ENCODE data around the gene TRPV4. TPM values are rescaled to one million over a fixed set of nuclear protein-coding genes. Genes with fewer than 3 reads are reported as not detected.

The TRPV4 gene
- polyA plus RNA-seq, 1 donor from 2014 or later: not detected

GRCh38 chr12:109832541-109833306, 474 bp downstream of the TRPV4 start:
- Histone ChIP-seq H3K36me3 (ENCODE audit: insufficient read depth, low read length) (no peaks in the 10 kb centered on the region), H3K27me3 (ENCODE audit: insufficient read depth, low read depth, low read length) (peaks cover 12% of the 10 kb centered on the region), H3K4me3 (ENCODE audit: low read length) (no peak overlapping the region)

GRCh38 chr12:109831929-109832328, 1.3 kb downstream of the TRPV4 start:
- H3K27ac ChIP-seq (ENCODE audit: low read length): no peak overlapping the region
- no peak overlapping the region for H2AFZ ChIP-seq (ENCODE audit: low read depth, low read length)
- no peak for TF ChIP-seq TAF1 (IDR thresholded peaks at IDR 0.05; ENCODE audit: low read depth)
- H3K9me2 ChIP-seq (ENCODE audit: insufficient read depth, low read length): no peaks in the 10 kb centered on the region
- no peak overlapping the region for H3K4me2 ChIP-seq (ENCODE audit: low read length)
- peaks cover 12% of the 10 kb centered on the region for H3K27me3 ChIP-seq (ENCODE audit: insufficient read depth, low read depth, low read length)
- H3K9me3 ChIP-seq (ENCODE audit: low read length): no peaks in the 10 kb centered on the region
- no peaks in the 10 kb centered on the region for H3K79me2 ChIP-seq (replicated peaks; ENCODE audit: insufficient read depth, low read length)
- H4K20me1 ChIP-seq (ENCODE audit: insufficient read depth): no peaks in the 10 kb centered on the region
- no peak overlapping the region for H3K4me3 ChIP-seq (ENCODE audit: low read length)
- H3K36me3 ChIP-seq (ENCODE audit: insufficient read depth, low read length): no peaks in the 10 kb centered on the region
- no peak overlapping the region for H3K9ac ChIP-seq (ENCODE audit: low read length)
- no peaks in the 10 kb centered on the region for H3F3A ChIP-seq (ENCODE audit: insufficient read depth, low read length, poor library complexity, severe bottlenecking)

More at GRCh38 chr12:109832541-109833306, 474 bp downstream of the TRPV4 start:
- Histone ChIP-seq H4K20me1 (ENCODE audit: insufficient read depth) (no peaks in the 10 kb centered on the region), H3K27ac (ENCODE audit: low read length) (no peak overlapping the region), H3F3A (ENCODE audit: insufficient read depth, low read length, poor library complexity, severe bottlenecking) (no peaks in the 10 kb centered on the region), H3K9me2 (ENCODE audit: insufficient read depth, low read length) (no peaks in the 10 kb centered on the region), H3K9me3 (ENCODE audit: low read length) (no peaks in the 10 kb centered on the region), H3K9ac (ENCODE audit: low read length) (no peak overlapping the region), H3K4me2 (ENCODE audit: low read length) (no peak overlapping the region), H3K79me2 (replicated peaks; ENCODE audit: insufficient read depth, low read length) (no peaks in the 10 kb centered on the region), H2AFZ (ENCODE audit: low read depth, low read length) (no peak overlapping the region)
- no peak for TF ChIP-seq EP300 (conservative IDR thresholded peaks at IDR 0.05; ENCODE audit: poor library complexity, severe bottlenecking)
- TF ChIP-seq EZH2 (IDR thresholded peaks at IDR 0.05; ENCODE audit: borderline replicate concordance, insufficient read depth, low read length, poor library complexity, severe bottlenecking): no peak
- TF ChIP-seq SMC3 (conservative IDR thresholded peaks at IDR 0.05; ENCODE audit: poor library complexity): no peak
- TF ChIP-seq MXI1 (conservative IDR thresholded peaks at IDR 0.05; ENCODE audit: poor library complexity, severe bottlenecking): no peak
- TF ChIP-seq REST (IDR thresholded peaks at IDR 0.05; ENCODE audit: borderline replicate concordance): no peak
- TF ChIP-seq RAD21 (conservative IDR thresholded peaks at IDR 0.05): no peak
- no peak for TF ChIP-seq POLR2AphosphoS5 (IDR thresholded peaks at IDR 0.05)

GRCh38 chr12:109831365-109831764, 1.8 kb downstream of the TRPV4 start:
- H3K9me3 ChIP-seq (ENCODE audit: low read length): no peaks in the 10 kb centered on the region
- no peak for TF ChIP-seq EP300 (conservative IDR thresholded peaks at IDR 0.05; ENCODE audit: poor library complexity, severe bottlenecking)
- no peak for TF ChIP-seq RAD21 (conservative IDR thresholded peaks at IDR 0.05)
- TF ChIP-seq TAF1 (IDR thresholded peaks at IDR 0.05; ENCODE audit: low read depth): no peak
- TF ChIP-seq POLR2AphosphoS5 (IDR thresholded peaks at IDR 0.05): no peak
- no peak for TF ChIP-seq MXI1 (conservative IDR thresholded peaks at IDR 0.05; ENCODE audit: poor library complexity, severe bottlenecking)
- TF ChIP-seq EZH2 (IDR thresholded peaks at IDR 0.05; ENCODE audit: borderline replicate concordance, insufficient read depth, low read length, poor library complexity, severe bottlenecking): no peak
- TF ChIP-seq SMC3 (conservative IDR thresholded peaks at IDR 0.05; ENCODE audit: poor library complexity): no peak
- no peak overlapping the region for H3K9ac ChIP-seq (ENCODE audit: low read length)
- H3K27ac ChIP-seq (ENCODE audit: low read length): no peak overlapping the region
- no peak overlapping the region for H2AFZ ChIP-seq (ENCODE audit: low read depth, low read length)
- H3K4me2 ChIP-seq (ENCODE audit: low read length): no peak overlapping the region
- H3K9me2 ChIP-seq (ENCODE audit: insufficient read depth, low read length): no peaks in the 10 kb centered on the region
- H3K27me3 ChIP-seq (ENCODE audit: insufficient read depth, low read depth, low read length): peaks cover 12% of the 10 kb centered on the region
- H3K4me3 ChIP-seq (ENCODE audit: low read length): no peak overlapping the region
- no peaks in the 10 kb centered on the region for H3F3A ChIP-seq (ENCODE audit: insufficient read depth, low read length, poor library complexity, severe bottlenecking)
- H4K20me1 ChIP-seq (ENCODE audit: insufficient read depth): no peaks in the 10 kb centered on the region
- H3K36me3 ChIP-seq (ENCODE audit: insufficient read depth, low read length): no peaks in the 10 kb centered on the region
- no peaks in the 10 kb centered on the region for H3K79me2 ChIP-seq (replicated peaks; ENCODE audit: insufficient read depth, low read length)
